Hepatic stellate cell (primary cell): Measurements from ENCODE around the gene DBN1.
A peak's percentile ranks its signal among the peaks of the same experiment; 100 is the strongest.

Source experiments
- DNase-seq: peaks from one replicate; pipeline ENCODE4 v3.0.0; 2011; ENCODE audit warnings: low spot score

DBN1 gene

DNA sequence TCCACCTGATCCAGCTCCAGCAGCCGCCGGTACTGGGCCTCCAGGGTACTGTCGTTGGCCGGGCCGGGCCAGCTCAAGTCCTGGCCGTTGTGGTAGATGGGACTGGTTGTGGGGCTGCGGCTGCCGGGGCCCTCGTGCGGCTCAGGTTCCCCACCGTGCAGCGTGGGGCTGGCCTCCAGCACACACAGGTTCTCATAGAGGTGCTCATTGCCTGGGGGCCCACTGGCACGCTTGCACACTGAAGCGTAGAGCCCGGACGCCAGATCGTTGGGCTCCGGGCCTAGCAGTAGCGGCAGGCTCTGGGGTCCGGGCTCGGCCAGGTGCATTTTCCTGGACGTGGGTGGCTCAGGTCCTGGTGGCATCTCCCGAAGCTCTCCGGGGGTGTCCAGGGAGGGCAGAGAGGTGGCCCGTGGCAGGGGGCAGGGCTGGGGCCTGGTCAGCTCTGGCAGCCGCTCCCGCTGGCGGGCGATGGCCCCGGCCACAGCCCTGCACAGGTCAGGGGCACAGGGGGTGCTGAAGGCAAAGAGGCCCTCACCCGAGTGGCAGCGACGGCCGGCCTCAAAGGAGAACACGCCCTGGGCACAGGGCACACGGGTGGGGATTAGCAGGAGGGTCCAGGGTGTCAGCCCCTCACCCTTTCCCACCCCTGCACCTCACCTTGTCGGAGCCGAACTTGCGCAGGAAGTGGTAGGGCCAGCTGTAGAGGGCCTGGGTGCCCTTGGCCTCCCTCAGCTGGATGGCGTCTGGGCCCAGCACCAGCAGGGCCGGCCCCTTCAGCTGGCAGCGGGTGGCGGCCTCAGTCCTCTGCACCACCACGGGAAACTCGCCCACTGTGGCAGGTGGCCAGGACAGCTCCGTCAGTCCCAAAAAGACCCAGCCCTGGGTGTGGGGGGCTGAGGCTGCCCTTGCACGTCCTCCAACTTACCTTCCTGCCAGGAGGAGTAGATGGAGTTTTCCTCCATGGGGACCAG lies 30.9 kb upstream of the DBN1 start:
- DNase-seq, result no peak

DNA sequence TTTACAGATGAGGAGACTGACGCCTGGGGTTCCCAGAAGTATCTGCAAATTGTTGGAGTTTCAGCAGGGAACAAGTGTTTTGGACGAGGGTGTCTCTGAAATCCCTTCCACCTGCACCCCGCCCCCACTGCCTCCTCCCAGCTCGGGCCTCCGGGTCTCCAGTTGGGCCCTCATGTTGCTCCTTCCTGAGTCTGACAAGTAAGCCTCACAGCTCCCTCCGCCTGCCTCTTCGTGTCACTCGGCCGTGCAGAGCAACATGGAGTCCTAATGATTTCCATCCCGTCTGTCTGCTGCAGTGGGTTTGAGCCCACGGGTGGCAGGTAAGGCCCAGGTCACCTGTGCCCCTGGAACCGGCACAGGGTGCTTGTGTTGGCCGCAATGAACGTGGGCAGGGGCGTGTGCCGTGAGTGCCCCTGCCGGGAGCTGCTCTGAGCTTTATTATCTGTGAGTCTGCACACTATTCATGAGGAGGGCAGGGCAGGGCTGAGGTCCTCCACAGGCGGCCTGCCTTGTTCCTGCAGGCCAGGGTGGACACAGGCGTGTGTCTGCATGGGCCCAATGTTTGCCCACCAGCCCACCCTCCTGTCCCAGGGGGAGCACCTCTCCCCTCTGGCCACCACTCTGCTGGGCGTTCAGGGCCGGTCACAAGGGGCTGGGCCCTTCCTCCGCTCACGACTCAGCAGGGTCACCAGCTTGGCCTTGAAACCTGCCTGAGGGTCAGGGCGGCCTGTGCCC lies 30.1 kb upstream of the DBN1 start:
- DNase-seq, result no peak

DNA sequence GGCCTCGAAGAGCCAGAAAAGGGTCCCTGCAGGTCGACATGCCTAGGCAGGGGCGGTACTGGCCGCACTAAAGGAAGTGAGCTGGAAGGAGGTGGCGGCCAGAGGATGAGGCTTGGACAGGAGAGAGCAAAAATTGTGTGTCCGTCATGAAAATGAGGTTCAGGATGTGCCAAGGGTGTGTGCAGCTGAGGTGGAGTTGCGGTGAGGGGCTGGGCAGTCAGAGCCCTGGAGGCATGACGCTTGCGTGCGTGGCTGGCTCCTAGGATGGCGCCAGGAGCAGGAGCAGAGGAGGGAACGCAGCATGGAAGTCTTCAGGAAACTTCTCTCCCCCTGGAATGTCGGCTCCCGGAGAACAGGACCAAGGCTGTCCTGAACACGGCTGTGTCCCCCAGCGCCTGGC lies 29.5 kb upstream of the DBN1 start:
- no peak for DNase-seq

DNA sequence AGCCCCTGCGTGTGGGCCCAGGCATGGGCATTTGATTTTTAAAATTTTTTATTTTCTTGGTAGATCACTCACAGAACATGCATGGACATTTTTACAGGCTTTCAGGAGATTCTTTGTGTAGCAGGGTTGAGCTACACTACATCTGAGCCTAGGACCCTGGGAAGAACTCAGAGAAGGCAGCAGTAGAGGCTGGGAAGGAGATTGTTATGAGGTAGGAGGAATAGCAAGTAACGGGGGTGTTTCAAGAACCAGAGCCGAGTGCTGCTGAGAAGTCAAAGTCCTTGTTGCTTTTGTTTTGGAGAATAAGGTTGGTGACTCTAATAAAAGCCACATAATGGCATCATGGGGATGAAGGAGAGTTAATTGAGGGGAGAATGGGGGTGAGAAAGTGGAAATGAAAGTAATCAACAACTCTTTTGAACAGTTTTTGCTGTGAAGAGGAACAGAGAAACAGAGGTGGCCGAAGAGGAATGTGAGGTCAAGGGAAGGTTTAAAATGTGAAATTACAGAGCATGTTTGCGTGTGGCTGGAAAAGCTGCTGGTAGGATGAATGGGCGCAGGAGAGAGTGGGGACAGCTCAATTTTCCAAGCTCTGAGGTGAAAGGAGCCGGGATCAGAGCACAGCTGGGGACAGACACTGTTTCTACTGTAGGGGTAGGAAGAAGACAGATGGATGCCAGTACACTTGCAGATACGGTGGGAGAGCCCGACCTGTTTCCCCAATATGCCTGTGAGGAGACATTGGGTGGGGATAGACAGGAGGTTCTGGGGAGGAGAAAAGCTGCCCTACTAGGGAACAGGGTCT lies 28.6 kb upstream of the DBN1 start:
- no peak for DNase-seq

DNA sequence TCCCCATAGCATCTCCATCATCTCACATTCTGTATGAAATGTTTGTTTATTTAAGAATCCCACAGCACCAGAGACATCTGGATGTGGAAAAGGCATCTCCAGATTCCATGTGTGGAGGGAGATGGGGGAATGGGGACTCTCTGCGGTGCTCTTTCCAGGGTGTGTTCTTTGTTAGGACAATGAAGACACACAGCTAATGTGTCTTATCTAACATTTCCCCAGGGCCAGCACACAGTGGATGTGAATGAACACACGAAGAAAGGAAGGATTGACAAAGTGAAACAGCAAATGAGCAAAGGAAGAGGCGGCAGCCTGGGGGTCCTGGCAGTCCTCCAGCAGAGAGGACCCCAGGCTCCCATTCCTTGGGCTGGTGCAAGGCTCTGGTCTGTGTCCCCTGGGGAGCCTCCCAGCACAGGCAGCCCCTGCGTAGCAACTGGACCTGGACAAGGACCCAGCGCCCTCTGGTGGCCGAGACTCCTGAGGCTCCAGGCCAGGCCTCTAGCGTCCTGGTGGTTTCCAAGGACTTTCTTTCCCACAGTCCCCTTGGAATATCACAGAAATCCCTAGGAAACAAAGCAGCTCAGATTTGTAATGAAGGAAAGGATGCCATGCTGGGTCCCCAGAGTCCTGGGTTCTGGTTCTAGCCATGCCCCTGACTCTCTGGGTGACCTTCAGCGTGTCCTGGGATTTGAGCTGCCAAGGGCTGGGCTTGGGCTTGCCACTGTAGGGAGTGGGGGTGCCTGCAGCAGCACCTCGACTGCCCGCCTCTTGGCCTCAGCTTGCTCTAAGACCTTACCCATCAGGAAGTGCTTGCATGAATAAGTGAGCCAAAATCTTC lies 27.5 kb upstream of the DBN1 start:
- DNase-seq, result peak; percentile 91

DNA sequence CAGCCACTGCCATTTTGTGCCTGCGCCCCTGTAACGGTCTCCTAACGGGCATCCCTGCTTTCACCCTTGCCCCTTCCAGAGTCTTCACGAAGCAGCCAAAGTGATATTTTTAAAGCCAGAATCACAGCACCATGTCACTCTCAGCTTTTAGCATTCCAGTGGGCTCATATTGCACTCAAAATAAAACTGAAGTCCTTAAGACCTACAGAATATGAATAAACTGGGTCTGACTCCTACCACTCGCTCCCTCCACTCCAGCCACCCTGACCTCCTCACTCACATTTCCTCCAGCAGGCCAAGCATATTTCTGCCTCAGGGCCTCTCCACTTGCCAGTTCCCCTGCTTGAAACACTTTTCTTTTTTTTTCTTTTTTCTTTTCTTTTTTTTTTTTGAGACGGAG lies 26.4 kb upstream of the DBN1 start:
- no peak for DNase-seq

DNA sequence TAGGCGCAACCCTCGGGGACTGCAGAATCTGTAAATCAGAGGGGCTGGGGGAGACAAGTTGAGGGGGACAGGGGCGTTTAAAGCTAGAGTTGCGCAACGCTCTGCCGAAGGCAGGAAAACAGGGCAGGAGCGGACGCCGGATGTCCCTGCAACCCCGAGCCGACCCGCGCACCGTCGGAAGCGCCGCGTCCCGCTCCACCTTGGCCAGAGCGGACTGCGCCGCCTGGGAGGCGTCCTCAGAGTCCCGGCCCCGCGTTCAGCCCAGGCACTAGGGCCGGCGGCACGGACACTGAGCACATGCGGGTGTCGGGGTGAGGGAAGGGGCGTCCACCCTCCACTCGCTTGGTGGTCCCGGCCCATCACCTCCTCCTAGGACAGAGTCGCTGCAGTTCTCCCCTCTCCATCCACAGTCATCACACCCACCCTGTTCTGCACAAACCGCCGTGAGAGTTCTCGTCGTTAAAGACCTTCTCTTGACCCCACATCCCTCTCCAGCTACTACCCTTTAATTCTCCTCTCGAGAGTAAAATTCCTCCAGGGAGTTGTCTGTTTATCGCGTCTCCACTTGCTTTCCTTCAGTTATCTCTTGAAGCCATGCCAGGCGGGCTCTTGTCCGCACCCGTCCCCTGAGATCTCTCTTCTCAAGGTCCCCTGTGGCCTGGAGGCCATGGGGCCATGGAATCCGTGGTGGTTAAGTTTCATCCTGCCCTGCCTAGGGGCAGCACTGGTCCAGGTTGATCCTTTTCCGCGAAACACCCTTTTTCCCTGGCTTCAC lies 24.8 kb upstream of the DBN1 start:
- DNase-seq, result no peak

DNA sequence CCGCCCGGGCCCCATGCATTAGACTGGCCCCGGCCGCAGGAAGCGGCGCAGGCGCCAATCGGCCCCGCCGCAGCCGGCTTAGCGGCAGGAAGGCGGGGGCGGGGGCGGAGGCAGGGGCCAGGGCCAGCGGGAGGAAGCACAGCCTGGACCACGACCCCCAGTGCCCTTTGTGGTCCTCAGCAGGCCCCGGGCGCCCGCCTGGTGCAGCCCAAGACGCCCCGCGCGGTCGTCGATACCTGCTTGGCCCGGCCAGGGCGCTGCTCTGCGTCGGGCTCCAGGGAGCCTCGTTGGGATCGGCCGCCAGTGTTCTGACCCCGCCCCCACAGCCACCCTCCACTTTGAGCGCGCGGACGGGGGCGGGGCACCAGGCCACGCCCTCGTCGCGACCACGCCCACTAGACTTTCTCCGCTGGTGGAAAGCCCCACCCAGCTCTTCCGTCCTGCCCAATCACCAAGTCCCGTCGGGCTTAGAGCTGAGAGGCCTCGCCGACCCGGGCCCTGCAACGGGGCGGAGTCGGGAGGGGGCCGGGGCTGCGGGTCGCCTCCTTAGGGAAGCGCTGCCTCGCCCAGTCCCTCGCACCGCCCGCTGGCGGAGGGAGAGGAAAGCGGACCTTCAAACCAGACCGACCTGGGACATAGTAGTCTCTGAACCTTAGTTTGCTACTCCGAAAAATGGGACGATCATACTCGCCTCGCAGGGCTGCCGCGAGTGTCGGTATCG lies 24.0 kb upstream of the DBN1 start, which contains the start of gene PDLIM7:
TSS of gene PDLIM7 (minus strand) at position 313 of the 721 bp plus-strand sequence. CDS start 1,092 bp downstream, outside the sequence.
- DNase-seq, result peak; percentile 99

DNA sequence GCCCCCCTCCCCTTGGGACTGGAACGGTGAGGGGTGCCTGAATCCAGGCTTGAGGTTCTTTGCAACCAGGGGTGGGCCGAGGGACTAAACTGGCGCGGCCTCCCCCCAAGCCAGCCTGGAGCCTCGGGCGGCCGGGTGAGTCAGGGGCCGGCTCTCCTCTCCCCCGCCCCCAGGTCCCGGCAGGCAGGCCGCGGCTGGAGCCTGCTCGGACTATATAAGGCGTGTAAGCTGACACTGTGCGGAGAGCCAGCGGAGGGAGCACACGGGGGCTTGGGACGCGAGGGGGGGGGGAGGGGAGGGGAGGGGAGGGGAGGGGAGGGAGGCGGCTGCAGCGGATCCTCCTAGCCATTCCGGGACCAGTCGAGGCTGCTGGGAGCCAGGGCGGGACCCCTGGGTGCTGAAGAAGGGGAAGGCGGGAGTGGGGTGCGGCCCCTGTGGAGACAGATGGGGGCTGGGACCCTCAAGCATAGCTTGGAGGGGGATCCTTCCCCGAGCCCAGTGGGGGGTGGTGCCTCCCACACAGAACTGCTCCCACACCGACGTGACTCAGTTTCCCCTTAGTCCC lies 23.4 kb upstream of the DBN1 start:
- peak; percentile 90 for DNase-seq

DNA sequence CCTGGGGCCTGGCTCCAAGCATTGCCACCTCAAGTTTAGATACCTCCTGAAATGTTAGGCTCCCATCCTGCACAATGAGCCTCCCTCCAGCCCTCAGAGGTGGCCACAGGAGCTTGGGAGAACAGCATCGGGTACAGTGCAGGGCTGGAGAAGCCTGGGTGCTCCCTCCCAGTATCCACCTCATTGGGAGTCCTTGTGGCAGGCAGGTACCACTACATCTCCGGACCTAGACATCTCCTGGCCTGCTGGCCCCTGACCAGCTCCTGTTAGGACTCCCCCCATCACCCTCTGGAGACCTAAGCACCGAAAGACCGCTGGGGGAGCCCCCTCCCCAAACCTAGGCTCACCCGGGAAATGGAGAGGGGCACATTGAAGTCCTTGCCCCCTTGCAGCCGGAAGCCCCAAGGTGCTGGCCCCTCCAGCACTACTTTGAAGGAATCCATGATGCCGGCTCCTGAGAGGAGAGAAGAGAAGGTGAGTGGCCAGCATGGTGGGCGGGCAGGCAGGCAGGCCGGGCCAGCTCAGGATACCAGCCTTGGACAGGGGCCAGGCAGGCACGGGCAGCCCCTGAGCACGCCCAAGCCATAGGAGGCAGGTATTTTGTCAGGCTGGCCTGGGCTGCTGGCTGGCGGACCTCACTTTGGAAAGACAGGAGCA lies 22.8 kb upstream of the DBN1 start:
- peak; percentile 77 for DNase-seq

DNA sequence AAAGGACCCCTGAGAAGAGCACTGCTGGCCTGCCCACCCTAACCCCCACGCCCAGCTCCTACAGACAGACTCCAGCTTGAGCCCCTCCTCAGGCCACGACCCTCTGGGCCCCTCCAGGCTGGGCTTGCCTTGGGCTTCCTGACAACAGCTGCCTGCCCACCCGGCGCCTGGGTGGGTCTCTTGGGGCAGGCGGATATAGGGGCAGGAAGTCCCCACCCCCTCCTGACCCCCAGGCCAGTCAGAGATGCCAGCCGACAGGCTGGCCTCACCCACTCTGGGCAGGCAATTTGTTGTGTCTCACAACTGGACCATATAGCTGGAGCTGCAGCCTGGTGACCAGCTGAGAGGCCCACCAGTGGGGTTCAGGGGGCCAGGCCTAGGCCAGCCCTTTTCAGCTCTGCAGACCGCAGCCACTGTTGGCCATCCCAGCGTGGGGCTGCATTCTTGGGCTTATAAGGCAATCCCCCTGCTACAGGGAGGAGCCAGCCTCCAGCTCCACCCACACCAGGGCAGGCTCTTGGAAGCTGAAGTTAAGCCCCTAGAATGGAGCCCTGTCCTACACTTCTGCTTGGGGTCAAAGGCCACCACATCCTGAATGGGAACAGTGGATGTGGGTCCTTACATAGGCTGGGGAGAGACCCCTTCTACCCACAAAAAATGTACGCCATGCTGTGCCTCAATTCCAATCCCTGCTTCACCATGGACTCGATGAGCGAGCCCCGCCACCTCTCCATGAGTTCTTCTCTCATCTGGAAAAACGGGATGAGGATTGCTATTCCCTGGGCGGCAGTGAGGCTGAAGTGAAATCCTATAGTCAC lies 22.0 kb upstream of the DBN1 start:
- peak; percentile 88 for DNase-seq

DNA sequence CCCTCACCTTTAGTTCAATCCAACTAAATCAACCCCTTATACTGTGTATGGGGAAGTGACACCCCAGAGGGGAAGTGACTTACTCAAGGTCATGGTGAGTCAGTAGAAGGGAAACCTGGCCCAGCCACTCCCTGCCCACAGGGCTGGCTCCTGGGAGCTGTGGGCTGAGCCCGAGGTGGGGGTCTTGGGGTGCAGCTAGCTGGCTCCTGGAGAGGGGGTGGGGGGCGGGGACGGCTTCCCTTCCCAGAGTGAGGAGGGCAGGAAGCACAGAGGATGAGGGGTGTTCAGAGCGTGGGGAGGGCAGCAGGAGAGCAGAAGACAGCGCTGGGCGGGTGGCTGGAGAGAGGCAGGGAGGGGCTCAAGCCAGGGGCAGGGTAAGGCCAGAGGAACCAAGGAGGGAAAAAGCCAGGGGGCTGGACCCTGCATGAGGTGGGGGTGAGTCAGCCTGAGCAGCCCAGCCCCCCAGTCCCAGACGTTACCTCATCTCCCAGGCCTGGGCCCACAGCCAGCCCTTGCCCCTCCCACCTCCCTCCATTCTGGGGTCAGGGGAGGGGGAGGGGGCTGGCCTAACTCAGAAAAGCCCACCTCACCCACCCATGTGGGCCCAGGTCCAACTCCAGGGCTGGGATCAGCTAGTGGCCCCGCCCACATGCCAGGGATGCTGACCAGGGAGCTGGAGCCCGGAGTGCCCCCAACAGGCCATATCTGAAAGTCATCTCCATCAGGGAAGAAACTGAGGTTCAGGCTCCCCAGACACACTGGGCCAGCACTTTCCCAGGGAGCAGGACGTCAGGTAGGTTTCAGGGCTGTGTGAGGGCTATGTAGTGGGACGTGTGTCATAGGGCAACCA lies 21.1 kb upstream of the DBN1 start:
- peak; percentile 91 for DNase-seq

DNA sequence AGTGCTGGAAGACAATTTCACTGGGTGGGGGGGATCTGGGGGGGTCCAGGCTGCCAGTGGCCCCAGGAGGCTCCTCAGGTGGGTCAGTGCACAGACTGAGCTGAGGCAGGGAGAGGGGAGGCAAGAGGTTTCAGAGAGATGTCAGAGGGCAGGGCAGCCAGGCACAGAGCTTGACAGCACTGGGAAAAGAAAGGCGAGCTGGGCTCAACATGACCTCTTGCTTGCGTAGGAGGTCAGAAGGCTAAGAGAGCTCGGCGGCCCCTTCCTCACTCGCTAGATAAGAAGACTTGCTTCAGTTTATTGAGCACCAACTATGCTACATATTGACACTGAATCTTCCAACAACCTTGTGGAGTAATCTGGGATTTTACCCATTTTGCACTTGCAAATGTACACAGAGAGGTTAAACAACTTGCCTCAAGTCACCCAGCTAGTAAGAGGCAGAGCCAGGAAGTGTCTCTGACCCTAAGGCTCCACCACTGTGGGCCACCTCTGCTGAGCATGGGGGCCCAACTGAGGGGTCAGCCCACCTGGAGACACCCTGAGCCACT lies 20.4 kb upstream of the DBN1 start:
- no peak for DNase-seq

DNA sequence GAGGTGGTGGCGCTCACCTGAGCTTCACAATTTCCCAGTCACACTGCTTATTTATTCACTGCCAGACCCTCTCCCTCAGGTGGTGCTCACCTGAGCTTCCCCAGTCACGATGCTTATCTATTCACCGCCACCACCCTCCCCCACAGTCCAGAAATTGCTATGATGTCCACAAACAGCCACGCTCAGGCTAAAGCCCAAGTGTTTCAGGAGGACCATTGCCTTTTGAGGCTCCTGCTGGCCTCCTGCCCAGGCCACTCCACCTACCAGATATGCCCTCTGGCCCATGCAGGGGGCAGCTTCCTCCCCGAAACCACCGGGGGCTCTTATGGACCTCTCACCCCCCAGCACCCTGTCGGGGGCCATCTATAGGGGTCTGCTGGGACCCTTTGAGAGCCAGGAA lies 19.4 kb upstream of the DBN1 start:
- no peak for DNase-seq

DNA sequence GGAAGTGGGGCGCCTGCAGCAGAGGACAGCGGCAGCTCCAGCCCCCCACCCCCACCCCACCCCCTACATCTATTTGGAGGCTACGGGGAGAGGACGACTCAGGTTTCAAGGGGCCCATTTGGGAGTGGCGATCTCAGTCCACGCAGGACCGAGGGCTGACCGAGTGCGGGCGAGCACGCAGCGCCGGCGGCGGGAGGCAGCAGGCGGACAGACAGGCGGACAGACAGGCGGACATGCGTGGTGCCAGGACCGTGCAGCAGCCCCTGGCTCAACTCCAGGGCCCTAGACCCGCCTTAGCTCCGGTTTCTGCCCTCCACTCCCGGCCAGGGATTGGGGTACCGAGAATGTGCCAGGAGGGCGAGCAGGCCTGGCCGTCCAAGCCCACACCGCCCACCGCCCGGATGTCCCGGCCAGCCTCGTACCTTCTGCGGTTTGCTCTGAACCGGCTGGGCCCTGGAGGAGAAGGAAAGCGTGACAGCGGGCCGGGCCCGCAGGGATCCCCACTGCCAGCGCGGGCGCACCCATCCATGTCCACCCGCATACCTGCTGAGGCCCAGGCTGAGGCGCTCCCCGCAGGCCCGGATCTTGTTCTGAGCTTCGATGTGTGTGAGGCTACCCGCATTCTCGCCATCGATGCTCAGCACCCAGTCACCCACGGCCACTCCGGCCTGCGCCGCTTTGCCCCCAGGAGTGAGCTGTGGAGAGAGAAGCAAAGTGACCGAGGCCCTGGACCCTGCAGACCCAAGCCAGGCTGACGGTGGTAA lies 18.7 kb upstream of the DBN1 start:
- DNase-seq, result no peak

DNA sequence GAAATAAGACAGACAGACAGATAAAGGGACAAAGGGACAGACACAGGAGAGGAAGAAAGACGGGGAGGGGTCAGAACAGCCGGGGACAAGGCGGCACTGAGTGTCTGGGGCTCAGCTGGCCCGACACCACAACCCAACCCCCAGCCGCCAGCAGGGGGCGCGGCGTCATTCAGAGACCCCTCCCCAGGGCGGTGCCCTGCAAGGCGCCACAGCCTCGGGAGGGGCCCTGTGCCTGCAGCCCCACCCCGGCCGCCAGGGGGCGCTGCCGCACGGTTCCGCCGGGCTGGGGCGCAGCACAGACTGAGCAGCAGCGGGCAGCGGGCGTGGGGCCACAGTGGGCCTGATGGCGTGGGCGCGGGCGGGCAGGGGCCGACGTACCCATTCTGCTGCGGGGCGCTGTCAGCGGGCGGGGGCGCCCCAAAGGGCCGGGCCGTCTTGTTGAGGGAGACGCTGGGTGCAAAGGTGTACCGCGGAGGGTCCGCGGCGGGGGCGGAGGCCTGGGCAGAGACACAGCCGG lies 18.1 kb upstream of the DBN1 start:
- DNase-seq, result no peak
